Renal cortex interstitium (tissue), 11 donors: Measurements from ENCODE around the gene TACR2. TPM values are rescaled to one million over a fixed set of nuclear protein-coding genes. Genes with fewer than 3 reads are reported as not detected.

Source experiments
- DNase-seq, 11 donors: peaks; one replicate each; pipeline ENCODE4 v3.0.0-alpha.2; 2013; ENCODE audit warnings: low read depth in 9 of 11, low spot score in 4 of 11; ENCODE audit errors: extremely low read depth in 1 of 11
- polyA plus RNA-seq, 3 donors: library from polyadenylated mRNA; unstranded; fragments of 120-200 nt; gene quantifications; one replicate each; pipeline ENCODE4 v1.2.1, GENCODE V29; 2013; ENCODE audit not compliant: insufficient read length in 3 of 3

Gene TACR2
- polyA plus RNA-seq, 3 donors = 0.18 to 0.47 TPM; not detected in 1

GRCh38 chr10:69385454-69386350 is 31.0 kb downstream of the TACR2 start:
- DNase-seq = no peak

GRCh38 chr10:69384320-69384719 is 32.4 kb downstream of the TACR2 start:
- DNase-seq = no peak

GRCh38 chr10:69383558-69383957 is 33.2 kb downstream of the TACR2 start:
- no peak for DNase-seq

GRCh38 chr10:69382382-69383117 is 34.2 kb downstream of the TACR2 start:
- DNase-seq = no peak

- DNase-seq = no peak
These were observed 36.9 kb downstream of the TACR2 start for GRCh38 chr10:69379800-69380199.

- DNase-seq = peak in 1 of 11 donors; percentile 20
These were observed 38.8 kb downstream of the TACR2 start for GRCh38 chr10:69377933-69378332.

- DNase-seq = no peak
These were observed 39.5 kb downstream of the TACR2 start for GRCh38 chr10:69377191-69377590.

- no peak for DNase-seq
These were observed 40.1 kb downstream of the TACR2 start for GRCh38 chr10:69376662-69377061.

- DNase-seq = peak in 1 of 11 donors; percentile 42
These were observed 41.2 kb downstream of the TACR2 start for GRCh38 chr10:69375307-69376151.

GRCh38 chr10:69374931-69375306 is 41.8 kb downstream of the TACR2 start:
- no peak for DNase-seq

GRCh38 chr10:69374242-69374641 is 42.5 kb downstream of the TACR2 start:
- DNase-seq = no peak

- no peak for DNase-seq
These were observed 44.4 kb downstream of the TACR2 start for GRCh38 chr10:69372126-69372980.

GRCh38 chr10:69367469-69367868 is 49.2 kb downstream of the TACR2 start:
- DNase-seq = no peak

GRCh38 chr10:69366738-69367137 is 50.0 kb downstream of the TACR2 start:
- no peak for DNase-seq

- DNase-seq = no peak
These were observed 52.3 kb downstream of the TACR2 start for GRCh38 chr10:69364232-69364940.

GRCh38 chr10:69363666-69364065 is 53.1 kb downstream of the TACR2 start:
- DNase-seq = no peak

GRCh38 chr10:69362471-69362954 is 54.2 kb downstream of the TACR2 start:
- no peak for DNase-seq

GRCh38 chr10:69361303-69361614 is 55.5 kb downstream of the TACR2 start:
- no peak for DNase-seq
